Measurements from ENCODE around the gene F7.
A peak's percentile ranks its signal among the peaks of the same experiment; 100 is the strongest.

F7 gene

DNA sequence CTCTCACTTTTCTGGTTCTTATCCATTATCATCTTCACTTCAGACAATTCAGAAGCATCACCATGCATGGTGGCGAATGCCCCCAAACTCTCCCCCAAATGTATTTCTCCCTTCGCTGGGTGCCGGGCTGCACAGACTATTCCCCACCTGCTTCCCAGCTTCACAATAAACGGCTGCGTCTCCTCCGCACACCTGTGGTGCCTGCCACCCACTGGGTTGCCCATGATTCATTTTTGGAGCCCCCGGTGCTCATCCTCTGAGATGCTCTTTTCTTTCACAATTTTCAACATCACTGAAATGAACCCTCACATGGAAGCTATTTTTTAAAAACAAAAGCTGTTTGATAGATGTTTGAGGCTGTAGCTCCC is 14.2 kb downstream of the F7 start:
- DNase-seq: no peak

DNA sequence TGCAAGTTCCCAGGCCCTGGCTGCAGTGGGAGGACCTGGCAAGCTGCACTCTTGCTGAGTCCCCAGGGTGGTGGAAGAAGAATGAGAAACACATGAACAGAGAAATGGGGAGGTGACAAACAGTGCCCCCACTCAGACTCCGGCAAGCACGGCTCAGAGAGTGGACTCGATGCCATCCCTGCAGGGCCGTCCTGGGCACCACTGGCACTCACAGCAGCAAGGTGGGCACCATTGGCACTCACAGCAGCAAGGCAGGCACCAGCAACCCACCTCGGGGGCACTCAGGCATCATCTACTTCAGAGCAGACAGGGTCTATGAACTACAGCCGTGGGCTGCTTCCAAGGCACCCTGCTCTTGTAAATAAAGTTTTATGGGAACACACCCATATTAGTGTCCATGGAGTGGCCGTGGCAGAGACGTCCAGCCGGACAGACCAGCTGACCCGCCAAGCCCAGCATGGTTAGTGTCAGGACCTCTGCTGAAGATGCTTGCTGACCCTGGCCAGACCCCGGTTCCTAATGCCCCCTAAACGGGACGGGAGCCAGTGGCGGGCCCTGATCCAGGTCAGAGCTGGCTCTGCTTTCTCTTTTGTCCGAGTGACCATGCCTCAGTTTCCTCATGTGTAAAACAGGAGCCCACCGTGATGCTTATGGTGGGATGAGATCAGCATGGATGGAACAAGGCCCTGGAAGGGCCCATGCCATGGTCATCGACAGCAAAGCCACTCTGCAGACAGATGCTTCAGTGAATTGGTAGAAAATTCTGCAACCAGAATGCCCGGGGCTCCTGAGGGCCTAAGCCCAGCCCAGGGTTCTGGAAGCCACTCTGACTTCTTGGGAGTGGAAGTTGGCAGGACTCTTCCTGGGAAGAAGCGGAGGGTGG is 14.9 kb downstream of the F7 start:
- no peak for DNase-seq

DNA sequence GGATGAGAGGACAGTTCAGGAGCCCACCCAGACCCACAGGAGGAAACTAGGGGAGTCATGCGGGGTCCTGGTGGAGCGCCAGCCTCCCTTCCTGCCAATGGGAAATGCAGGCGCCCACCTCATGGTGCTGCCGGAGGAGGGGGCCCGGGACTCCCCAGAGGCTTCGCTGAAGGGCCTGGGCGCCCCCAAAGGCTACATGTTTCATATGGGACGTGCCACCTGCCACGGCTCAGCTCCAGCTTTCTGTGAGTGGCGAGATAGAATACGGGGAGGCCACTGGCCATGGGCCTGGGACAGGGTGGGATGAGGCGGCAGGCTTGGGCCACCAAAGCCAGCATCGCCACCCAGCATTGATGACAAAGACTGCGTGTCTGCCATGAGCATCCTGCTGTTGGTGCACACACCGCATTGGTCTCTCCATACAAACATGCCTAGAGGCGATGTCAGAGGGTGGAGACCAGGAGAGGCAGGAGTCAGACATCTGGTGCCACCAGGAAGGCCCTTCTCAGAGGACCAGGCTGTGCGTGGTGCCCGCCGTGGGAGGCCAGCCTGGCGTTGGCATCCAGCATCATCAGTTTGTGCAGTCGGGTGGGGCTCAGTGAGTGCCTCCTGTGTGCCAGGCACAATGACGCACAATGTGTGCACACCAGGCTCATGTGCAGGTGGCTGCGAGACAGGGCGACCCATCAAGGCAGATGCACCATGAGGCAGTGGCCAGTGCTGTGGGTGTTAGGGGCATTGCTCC is 15.8 kb downstream of the F7 start:
- no peak for DNase-seq

DNA sequence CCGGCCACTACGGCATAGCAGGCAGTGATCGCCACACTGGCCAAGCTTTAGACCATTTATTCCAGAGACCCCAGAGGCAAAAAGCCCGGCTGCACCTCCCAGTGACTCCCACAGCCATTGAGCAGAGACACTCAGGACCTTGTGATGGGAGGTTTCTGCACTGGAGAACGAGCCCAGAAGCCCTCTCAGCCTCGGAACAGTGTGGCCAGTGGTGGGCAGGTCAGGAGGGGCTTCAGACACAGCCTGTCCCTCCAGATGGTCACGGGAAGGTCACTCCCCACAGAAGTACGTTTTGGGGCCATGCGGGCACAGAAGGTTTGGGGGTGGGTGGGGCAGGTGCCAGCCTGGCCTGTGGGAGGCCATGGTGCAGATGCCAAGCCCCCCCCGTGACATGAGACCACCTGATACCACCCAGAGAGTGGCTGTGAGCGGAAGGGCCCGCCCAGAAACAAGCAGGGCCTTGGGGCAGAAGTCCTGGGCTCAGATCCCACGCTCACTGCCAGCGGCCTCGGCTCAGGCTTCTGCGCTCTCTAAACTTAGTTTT is 16.4 kb downstream of the F7 start:
- no peak for DNase-seq

DNA sequence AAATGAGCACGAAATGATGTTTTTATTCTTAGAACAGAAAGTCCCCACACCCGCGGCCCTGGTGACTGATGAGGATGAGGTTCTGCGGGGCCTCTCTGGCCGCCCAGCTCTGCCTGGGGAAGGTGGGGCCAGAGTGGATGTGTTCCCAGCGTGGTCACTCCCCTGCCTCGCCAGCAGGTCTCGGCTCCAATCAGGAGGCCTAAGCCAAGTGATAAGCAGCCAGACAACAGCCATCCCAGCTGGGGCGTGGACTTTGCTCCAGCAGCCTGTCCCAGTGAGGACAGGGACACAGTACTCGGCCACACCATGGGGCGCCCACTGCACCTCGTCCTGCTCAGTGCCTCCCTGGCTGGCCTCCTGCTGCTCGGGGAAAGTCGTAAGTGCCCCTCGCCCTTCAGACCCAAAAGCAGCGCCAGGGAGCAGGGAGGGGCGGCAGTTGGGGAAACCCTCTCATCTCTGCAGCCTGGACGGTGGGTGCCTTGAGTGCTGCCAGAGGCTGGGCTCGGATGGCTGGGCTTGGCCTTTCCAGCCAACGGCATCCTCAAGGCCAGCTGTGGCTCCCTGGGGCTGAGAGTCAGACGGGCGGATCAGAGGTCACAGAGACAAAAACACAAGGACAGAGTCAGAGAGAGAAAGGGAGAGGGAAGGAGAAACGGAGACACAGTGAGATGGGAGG is 17.1 kb downstream of the F7 start, which contains the start of gene F10:
Gene F10, plus strand, starts transcription at position 250 of the 676 bp plus-strand sequence. Its CDS starts 57 bp downstream, at position 307.
- no peak for DNase-seq

- no peak for DNase-seq
Observed at GRCh38 chr13:113123226-113124201, 17.9 kb downstream of the F7 start.

DNA sequence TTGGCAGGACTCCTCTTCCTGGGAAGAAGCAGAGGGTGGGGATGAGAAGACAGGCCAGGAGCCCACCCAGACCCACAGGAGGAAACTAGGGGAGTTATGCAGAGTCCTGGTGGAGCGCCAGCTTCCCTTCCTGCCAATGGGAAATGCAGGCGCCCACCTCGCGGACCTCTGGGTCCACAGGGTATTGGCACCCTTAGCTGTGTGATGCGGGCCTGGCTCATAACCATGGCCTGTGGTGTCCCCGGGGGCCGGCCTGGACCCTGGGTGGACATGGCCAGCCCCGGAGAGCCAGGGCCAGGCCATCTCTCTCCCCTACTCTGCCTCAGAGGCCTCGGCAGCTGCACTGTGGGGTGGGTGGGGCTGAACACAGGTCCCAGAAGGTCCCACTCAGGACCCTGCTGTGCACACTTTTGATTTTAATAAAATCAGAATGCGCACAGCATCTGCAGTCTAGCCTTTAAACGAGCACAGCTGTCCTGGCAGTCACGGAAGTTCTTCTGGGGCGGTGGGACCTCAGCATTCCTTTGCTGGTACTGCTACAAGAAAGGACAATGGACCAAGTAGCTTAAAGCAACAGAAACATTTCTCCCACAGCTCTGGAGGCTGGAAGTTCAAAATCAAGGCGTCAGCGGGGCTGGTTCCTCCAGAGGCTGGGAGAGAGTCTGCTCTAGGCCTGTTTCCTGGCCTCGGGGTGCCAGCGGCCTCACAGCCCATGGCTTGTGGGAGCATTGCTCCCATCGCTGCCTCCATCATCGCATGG is 18.8 kb downstream of the F7 start:
- DNase-seq: no peak

GRCh38 chr13:113125506-113126264 is 20.1 kb downstream of the F7 start:
- DNase-seq: no peak

DNA sequence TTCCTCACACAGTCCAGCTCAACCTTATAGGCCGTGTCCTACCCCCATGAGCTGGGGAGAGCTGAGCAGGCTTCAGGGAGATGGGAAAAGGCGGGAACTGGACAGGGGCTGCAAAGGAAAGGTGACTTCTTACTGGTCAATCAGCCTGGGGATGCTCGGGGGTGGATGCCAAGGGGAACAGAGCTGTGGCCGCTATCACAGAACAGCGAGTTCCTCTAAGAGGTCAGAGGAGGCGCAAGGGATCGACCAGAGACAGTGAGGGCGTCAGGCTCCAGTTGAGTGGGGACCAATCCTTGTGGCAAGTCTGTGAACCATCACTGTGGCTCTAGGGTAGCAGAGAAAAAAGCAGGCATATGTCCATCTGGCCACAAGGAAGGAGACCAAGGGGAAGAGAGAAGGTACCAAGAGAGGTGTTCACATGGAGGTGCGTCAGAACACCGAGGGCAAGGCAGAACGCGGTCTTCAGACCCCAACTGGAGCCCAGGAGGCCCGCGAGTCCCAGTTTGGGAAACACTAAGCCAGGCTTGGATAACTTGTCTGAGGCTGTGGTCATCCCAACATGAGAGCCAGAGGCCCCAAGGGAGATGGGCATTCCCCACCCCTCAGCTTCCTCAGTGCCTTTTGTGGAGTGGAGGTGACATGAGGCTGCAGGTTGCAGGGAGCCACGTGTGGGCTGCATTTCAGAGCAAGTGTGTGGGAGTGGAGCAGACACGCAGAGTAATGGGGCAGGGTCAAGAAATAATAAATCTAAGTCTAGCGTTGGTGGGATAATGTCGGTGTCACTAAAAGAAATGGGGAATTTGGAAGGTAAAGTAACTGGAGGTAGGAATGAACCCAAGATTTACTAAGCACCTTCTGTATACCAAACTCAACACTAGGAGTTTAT is 20.9 kb downstream of the F7 start:
- no peak for DNase-seq

DNA sequence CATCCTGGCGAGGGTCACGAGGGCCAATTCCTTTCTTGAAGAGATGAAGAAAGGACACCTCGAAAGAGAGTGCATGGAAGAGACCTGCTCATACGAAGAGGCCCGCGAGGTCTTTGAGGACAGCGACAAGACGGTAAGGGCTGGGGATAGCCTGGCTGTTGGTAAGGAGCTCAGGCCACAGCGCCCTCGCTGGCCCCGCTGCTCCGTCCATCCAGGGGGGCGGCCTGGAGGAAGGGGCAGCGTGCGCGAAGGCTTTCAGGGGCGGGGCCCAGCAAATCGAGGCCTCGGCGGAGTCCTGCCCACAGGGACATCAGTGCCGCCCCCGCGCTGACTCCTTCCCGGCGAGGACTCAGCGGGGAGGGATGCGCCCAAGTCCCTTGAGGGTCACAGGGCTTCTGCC is 23.9 kb downstream of the F7 start:
- no peak for DNase-seq

DNA sequence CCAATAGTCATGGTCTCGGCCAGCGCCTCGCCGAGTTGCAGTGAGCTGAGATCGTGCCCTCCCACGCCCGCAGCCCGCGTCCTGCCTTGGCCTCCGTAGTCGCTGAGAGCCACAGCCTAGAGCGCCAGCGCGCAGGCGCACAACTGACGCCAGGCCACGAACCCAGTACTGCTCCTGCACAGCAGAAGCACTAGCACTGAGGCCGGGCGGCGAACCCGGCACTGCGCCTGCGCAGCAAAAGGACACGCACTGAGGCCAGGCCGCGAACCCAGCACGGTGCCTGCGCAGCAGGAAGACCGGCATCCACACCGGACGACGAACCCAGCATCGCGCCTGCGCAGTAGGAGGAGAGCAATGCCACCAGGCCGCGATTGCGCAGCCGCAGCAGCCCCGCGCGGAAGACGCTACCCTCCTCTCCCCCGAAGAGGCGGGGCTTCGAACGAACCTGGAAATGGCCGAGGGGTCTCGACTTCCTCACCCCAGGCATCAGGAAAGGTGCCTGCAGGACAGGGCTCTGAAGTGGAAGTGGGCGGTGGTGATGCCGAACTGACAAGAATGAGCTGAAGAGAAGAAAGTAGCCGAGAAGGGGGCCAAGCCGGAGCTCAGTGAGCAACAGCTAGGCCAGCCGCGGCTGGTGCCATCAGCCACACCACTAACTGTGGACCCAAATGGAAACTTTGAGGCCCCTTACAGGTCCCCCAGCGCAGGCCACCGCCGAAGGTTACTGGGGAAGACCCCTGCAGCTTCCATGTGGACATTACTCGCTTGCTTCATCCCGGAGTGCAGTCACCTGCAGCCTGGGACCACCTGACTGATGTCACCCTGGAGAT is 24.5 kb downstream of the F7 start:
- peak; percentile 58 for DNase-seq

GRCh38 chr13:113135281-113135760 is 29.7 kb downstream of the F7 start:
- DNase-seq: no peak

- no peak for DNase-seq
Observed at GRCh38 chr13:113137691-113138298, 32.2 kb downstream of the F7 start.

- DNase-seq: no peak
Observed at GRCh38 chr13:113138792-113139551, 33.4 kb downstream of the F7 start.

GRCh38 chr13:113139577-113139976 is 34.0 kb downstream of the F7 start:
- no peak for DNase-seq

DNA sequence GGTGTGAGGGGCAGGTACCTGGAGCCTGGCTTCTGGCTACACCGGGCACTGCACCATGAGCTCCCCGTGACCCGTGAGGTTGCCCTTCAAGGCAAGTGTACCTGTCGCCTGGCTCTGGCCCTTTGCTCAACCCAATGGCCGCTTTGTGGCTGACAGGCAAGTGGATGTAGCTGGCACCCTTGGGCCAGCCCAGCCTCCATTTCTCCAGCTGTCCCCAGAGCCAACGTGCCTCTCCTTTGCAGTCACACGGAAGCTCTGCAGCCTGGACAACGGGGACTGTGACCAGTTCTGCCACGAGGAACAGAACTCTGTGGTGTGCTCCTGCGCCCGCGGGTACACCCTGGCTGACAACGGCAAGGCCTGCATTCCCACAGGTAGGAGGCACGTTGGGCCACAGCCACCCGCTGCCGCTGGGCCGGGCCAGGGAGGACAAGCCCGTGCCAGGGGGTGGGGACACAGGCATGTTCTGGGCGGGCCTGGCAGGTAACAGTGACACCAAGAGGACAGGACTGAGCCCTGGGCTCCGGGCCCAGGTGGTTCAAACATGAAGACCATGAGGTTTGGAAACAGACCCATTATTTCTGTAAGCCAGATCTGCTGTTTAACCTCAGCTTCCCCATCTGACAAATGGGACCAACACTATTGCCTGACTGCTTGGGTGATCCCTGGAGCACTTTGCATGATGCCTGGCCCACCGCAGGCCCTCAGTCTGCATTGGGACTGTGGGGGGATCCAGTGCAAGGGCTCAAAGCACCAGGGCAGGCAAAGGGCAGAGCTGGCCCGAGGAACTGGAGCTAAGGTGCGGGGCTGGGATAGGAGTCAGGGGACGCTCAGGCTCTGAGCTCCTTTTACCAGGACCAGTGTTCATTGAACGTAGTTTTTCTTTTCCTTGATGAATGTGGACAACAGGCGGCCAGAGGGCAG is 35.3 kb downstream of the F7 start:
- DNase-seq: no peak

Measured in activated naive CD4-positive, alpha-beta T cell treated with anti-CD3 and anti-CD28 coated beads, Interleukin-2, amount 50 U/mL, for 16 hours (primary cell).